Neuronal stem cell (in vitro differentiated cells): Measurements from ENCODE around the gene DCD.

Source experiments
- DNase-seq: peaks from one replicate; pipeline ENCODE4 v3.0.0-alpha.2; 2013; ENCODE audit warnings: low spot score
- H2AFZ ChIP-seq: one replicate; pipeline ENCODE4 v1.6.1; 2013; ENCODE audit warnings: mild to moderate bottlenecking, low read length, inconsistent platforms
- H2AK5ac ChIP-seq: 2 replicates; pipeline ENCODE4 v1.6.1; 2013; ENCODE audit warnings: low read depth, mild to moderate bottlenecking, inconsistent platforms, low read length, moderate library complexity, mixed read lengths
- H2BK120ac ChIP-seq: 2 replicates; pipeline ENCODE4 v1.6.1; 2013; ENCODE audit warnings: low read depth, mild to moderate bottlenecking, inconsistent platforms, low read length, moderate library complexity, mixed read lengths
- H2BK12ac ChIP-seq: one replicate; pipeline ENCODE4 v1.6.1; 2013; ENCODE audit warnings: low read length, inconsistent platforms
- H2BK15ac ChIP-seq: 2 replicates; pipeline ENCODE4 v1.6.1; 2013; ENCODE audit warnings: mild to moderate bottlenecking, low read length, inconsistent platforms, mixed read lengths
- H2BK5ac ChIP-seq: one replicate; pipeline ENCODE4 v1.6.1; 2013; ENCODE audit warnings: inconsistent platforms, mild to moderate bottlenecking, low read length, moderate library complexity
- H3K14ac ChIP-seq: one replicate; pipeline ENCODE4 v1.6.1; 2013; ENCODE audit warnings: low read length, inconsistent platforms
- H3K18ac ChIP-seq: 2 replicates; pipeline ENCODE4 v1.6.1; 2013; ENCODE audit warnings: low read length, inconsistent platforms
- H3K23ac ChIP-seq: 2 replicates; pipeline ENCODE4 v1.6.1; 2013; ENCODE audit warnings: low read depth, mild to moderate bottlenecking, mixed read lengths, low read length, inconsistent platforms; ENCODE audit not compliant: poor library complexity
- H3K27ac ChIP-seq: replicated peaks from 3 replicates; pipeline ENCODE4 v1.5.1; 2013; ENCODE audit warnings: low read length, inconsistent platforms
- H3K27me3 ChIP-seq, 3 experiments: 2 replicates each; pipeline ENCODE4 v1.6.1; 2013; ENCODE audit warnings: low read length in 3 of 3, mild to moderate bottlenecking in 2 of 3, inconsistent platforms in 1 of 3, low read depth in 1 of 3, mixed read lengths in 1 of 3, moderate library complexity in 1 of 3; ENCODE audit not compliant: control insufficient read depth in 3 of 3, insufficient read depth in 3 of 3
- H3K36me3 ChIP-seq, 2 donors: replicated peaks in 1 of 2; 2 replicates each; pipeline ENCODE4 v1.6.1; 2013; ENCODE audit warnings: low read length in 2 of 2; ENCODE audit not compliant: control insufficient read depth in 2 of 2, insufficient read depth in 2 of 2
- H3K4ac ChIP-seq: 2 replicates; pipeline ENCODE4 v1.6.1; 2013; ENCODE audit warnings: inconsistent platforms, mild to moderate bottlenecking, low read length, moderate library complexity
- H3K4me1 ChIP-seq, 2 donors: 1 replicate in 1 of 2; 2 replicates in 1 of 2; pipeline ENCODE4 v1.6.1; 2013; ENCODE audit warnings: low read length in 2 of 2, low read depth in 1 of 2; ENCODE audit not compliant: control insufficient read depth in 2 of 2, insufficient read depth in 1 of 2
- H3K4me2 ChIP-seq: one replicate; pipeline ENCODE4 v1.6.1; 2013; ENCODE audit warnings: mild to moderate bottlenecking, low read length, inconsistent platforms; ENCODE audit not compliant: insufficient read depth, poor library complexity, severe bottlenecking
- H3K4me3 ChIP-seq, 2 donors: 2 replicates each; pipeline ENCODE4 v1.5.1; 2013; ENCODE audit warnings: low read length in 2 of 2, mild to moderate bottlenecking in 2 of 2, inconsistent platforms in 1 of 2, moderate library complexity in 1 of 2
- H3K79me1 ChIP-seq: one replicate; pipeline ENCODE4 v1.6.1; 2013; ENCODE audit warnings: low read depth, mild to moderate bottlenecking, inconsistent platforms, low read length, moderate library complexity
- H3K9ac ChIP-seq: one replicate; pipeline ENCODE4 v1.6.1; 2013; ENCODE audit warnings: mild to moderate bottlenecking, low read depth, low read length, inconsistent platforms; ENCODE audit not compliant: poor library complexity
- H3K9me3 ChIP-seq, 2 donors: replicated peaks in 1 of 2; 2 replicates each; pipeline versions ENCODE3 to v1.6.1; 2013; ENCODE audit warnings: low read length in 2 of 2, mild to moderate bottlenecking in 2 of 2, inconsistent platforms in 1 of 2, low read depth in 1 of 2, mixed read lengths in 1 of 2, moderate library complexity in 1 of 2; ENCODE audit not compliant: control insufficient read depth in 2 of 2, insufficient read depth in 1 of 2
- H4K8ac ChIP-seq: one replicate; pipeline ENCODE4 v1.6.1; 2013; ENCODE audit warnings: low read depth, mild to moderate bottlenecking, inconsistent platforms, low read length, moderate library complexity
- H4K91ac ChIP-seq: one replicate; pipeline ENCODE4 v1.6.1; 2013; ENCODE audit warnings: low read length, low read depth, mild to moderate bottlenecking, inconsistent platforms; ENCODE audit not compliant: poor library complexity
- WGBS, 2 donors: extraction: QIAGEN DNeasy Blood & Tissue Kit; methylation state at CpG; one replicate each; pipeline ENCODE4 v1.1.7; 2013; ENCODE audit warnings: missing lambda C conversion rate in 2 of 2, mixed read lengths in 1 of 2; ENCODE audit not compliant: insufficient read length in 2 of 2, insufficient replicate concordance in 1 of 2; ENCODE audit errors: extremely low coverage in 2 of 2; 5-methylcytosine and 5-hydroxymethylcytosine counted together

Gene DCD

DNA sequence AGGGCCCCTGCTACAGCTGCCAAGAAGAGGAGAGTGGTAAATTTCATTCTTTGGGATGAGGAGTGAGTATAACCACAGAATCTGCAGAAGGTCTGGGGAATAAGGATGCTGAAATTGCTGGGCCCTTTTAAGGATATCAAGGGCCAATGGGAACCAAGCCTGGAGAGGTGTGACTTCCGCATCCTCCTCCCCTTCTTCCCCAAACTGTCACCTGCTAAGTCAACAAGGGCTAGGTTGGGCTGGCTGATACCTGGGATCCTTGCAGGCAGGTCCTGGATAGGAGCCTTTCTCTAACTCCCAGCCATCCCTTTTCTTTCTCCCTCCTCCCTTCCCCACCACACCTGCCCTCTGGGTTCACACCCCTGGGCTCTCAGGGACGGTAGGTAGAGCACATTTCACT is 13.4 kb downstream of the DCD start, which contains the start of gene LACRT:
LACRT (minus strand) TSS at position 101 of the 400 bp plus-strand sequence; CDS start at position 47, 54 bp downstream.
- H3K36me3 ChIP-seq = no peaks in the 10 kb centered on the region
- H3K4me2 ChIP-seq = no peak within 1 kb of the TSS
- no peak within 1 kb of the TSS for H2BK15ac ChIP-seq
- H3K4me1 ChIP-seq = peaks cover 0 to 10% of the 10 kb centered on the region in 2 donors
- no peak within 1 kb of the TSS for H2BK120ac ChIP-seq
- H4K8ac ChIP-seq = no peak within 1 kb of the TSS
- H3K4me3 ChIP-seq = no peak within 1 kb of the TSS
- no peaks in the 10 kb centered on the region for H3K79me1 ChIP-seq
- no peak for DNase-seq
- H3K4ac ChIP-seq = no peak within 1 kb of the TSS
- peak within 1 kb of the TSS; percentile 44 for H4K91ac ChIP-seq
- peak within 1 kb of the TSS; percentile 79 for H3K18ac ChIP-seq
- no peak within 1 kb of the TSS for H2AFZ ChIP-seq
- H3K27me3 ChIP-seq = no peaks in the 10 kb centered on the region
- no CpG with 5 or more reads among the region's 2 CpGs for whole genome bisulfite sequencing, 2 donors
- H3K14ac ChIP-seq = no peak within 1 kb of the TSS
- H3K23ac ChIP-seq = peak within 1 kb of the TSS; percentile 39
- no peak within 1 kb of the TSS for H2BK5ac ChIP-seq
- no peak within 1 kb of the TSS for H2BK12ac ChIP-seq
- no peaks in the 10 kb centered on the region for H3K9me3 ChIP-seq
- H3K27ac ChIP-seq = no peak within 1 kb of the TSS
- H3K9ac ChIP-seq = no peak within 1 kb of the TSS
- no peak within 1 kb of the TSS for H2AK5ac ChIP-seq

DNA sequence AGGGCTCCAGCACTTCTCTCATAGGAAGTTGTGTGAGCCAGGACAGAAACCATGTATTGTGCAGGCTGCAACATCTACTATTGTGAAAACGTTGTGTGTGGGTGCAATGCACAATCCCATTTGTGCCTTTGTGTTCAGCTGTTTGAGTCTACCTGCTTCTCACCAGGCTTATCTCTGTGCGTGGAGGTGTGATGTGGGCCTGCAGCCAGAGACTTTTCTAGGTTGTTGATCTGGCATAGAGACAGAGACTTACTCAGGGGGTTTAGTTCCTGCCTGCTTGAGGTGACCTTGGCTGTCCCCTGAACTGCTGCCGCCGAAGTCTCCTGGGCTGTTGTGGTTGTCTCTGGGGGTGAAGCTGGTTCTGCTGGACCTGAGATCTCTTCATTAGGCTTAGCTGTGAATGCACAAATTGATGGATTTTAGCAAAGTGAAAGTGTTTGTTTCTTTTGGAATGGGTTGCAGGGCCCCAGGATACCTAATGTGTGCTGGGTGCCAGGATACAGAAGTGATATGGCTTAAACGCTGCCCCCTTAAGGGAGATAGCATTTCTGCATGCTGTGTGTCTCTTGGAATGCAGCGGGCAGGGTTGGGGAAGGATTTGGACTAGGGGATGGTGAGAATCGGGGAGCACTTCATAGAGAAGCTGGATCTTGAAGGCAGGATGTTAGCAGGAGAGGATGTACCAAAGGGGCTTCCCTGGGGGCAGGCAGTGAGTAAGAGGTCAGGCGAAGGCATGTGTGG is 16.0 kb downstream of the DCD start:
- Histone ChIP-seq H3K14ac (no peak overlapping the region), H4K91ac (no peak overlapping the region), H3K18ac (no peak overlapping the region), H3K4me1 (peaks cover 0 to 10% of the 10 kb centered on the region in 2 donors), H3K4me2 (no peak overlapping the region), H3K23ac (no peak overlapping the region), H4K8ac (no peak overlapping the region), H2BK12ac (no peak overlapping the region), H2BK120ac (no peak overlapping the region), H2AK5ac (no peak overlapping the region), H2BK5ac (no peak overlapping the region), H3K27me3 (no peaks in the 10 kb centered on the region), H3K79me1 (no peaks in the 10 kb centered on the region), H3K36me3 (no peaks in the 10 kb centered on the region), H3K9ac (no peak overlapping the region), H2BK15ac (no peak overlapping the region), H3K4ac (no peak overlapping the region), H2AFZ (no peak overlapping the region), H3K9me3 (peaks cover 0 to 3% of the 10 kb centered on the region in 2 donors), H3K4me3 (no peak overlapping the region), H3K27ac (no peak overlapping the region)
- no peak for DNase-seq
- no CpG with 5 or more reads among the region's 8 CpGs for WGBS, 2 donors

DNA sequence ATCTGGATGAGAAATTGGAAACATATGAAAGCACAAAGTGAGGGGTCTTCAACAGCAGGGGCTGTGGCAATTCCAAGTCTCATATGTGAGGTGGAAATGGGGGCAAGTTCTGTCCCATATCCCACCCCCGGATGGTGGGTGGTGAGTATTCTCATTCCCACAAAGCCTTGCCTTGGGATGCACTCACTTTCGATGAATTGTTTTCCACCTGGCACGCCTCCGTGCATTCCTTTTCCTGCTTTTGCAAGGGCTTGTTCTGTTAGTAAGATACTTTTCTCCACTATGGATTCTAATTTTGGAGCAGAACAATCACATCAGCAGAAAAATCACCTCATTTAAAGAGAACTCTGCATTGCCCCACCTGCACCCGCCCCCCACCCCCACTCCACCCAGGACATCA is 16.6 kb downstream of the DCD start:
- no peaks in the 10 kb centered on the region for H3K27me3 ChIP-seq
- no peak overlapping the region for H2BK5ac ChIP-seq
- H3K9me3 ChIP-seq = peaks cover 0 to 3% of the 10 kb centered on the region in 2 donors
- no peak overlapping the region for H4K8ac ChIP-seq
- H3K9ac ChIP-seq = no peak overlapping the region
- no peaks in the 10 kb centered on the region for H3K36me3 ChIP-seq
- no peak overlapping the region for H3K18ac ChIP-seq
- H3K4me1 ChIP-seq = peaks cover 0 to 10% of the 10 kb centered on the region in 2 donors
- H4K91ac ChIP-seq = no peak overlapping the region
- no CpG with 5 or more reads among the region's 5 CpGs for WGBS, 2 donors
- H2BK120ac ChIP-seq = no peak overlapping the region
- no peak overlapping the region for H2AFZ ChIP-seq
- H3K79me1 ChIP-seq = no peaks in the 10 kb centered on the region
- H2AK5ac ChIP-seq = no peak overlapping the region
- H3K23ac ChIP-seq = no peak overlapping the region
- no peak overlapping the region for H3K4ac ChIP-seq
- no peak overlapping the region for H3K27ac ChIP-seq
- no peak overlapping the region for H2BK12ac ChIP-seq
- no peak for DNase-seq
- no peak overlapping the region for H3K4me3 ChIP-seq
- H2BK15ac ChIP-seq = no peak overlapping the region
- no peak overlapping the region for H3K4me2 ChIP-seq
- H3K14ac ChIP-seq = no peak overlapping the region

DNA sequence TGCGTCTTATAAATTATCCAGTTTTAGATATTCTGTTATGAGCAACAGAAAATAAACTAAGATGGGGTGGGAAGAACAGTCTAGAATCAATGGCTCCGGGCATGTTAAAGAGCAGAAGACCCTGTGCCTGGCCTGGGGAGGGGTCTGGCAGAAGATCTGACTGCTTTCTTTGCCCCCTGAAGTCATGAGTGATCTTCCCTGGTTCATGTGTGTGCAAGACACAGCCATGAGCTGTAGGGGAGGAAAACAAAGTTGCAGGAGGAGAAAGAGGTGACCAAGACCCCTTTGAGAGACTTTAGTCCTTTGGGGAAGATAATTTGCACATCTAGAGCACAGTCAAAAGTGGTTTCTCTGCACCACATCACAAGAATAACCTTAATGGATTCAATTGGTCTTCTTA is 18.2 kb downstream of the DCD start:
- Histone ChIP-seq H3K23ac (no peak overlapping the region), H2BK5ac (no peak overlapping the region), H2BK15ac (no peak overlapping the region), H2AK5ac (no peak overlapping the region), H3K27me3 (no peaks in the 10 kb centered on the region), H3K36me3 (no peaks in the 10 kb centered on the region), H3K79me1 (no peaks in the 10 kb centered on the region), H3K18ac (no peak overlapping the region), H2BK12ac (no peak overlapping the region), H3K9ac (no peak overlapping the region), H3K4me2 (no peak overlapping the region), H3K4me3 (no peak overlapping the region), H3K27ac (no peak overlapping the region), H3K4me1 (peaks cover 0 to 10% of the 10 kb centered on the region in 2 donors), H3K4ac (no peak overlapping the region), H4K8ac (no peak overlapping the region), H4K91ac (no peak overlapping the region), H2BK120ac (no peak overlapping the region), H3K9me3 (peaks cover 0 to 3% of the 10 kb centered on the region in 2 donors), H3K14ac (no peak overlapping the region), H2AFZ (no peak overlapping the region)
- no CpG with 5 or more reads among the region's 2 CpGs for WGBS, 2 donors
- DNase-seq = no peak
